HG02981 (cell line): ENCODE results near the gene SLC48A1.

ENCODE experiments used
- ATAC-seq: cut with Tn5 transposase; IDR thresholded peaks from one replicate; pipeline ENCODE4 v1.9.1; 2021; ENCODE audit warnings: mild to moderate bottlenecking, moderate library complexity; ENCODE audit not compliant: unreplicated experiment

Gene SLC48A1

GRCh38 chr12:47757364-47757839 lies 15.6 kb upstream of the SLC48A1 start:
- no peak for ATAC-seq

GRCh38 chr12:47757840-47758583 lies 15.0 kb upstream of the SLC48A1 start:
- no peak for ATAC-seq

- ATAC-seq, result no peak
Measured at GRCh38 chr12:47758584-47758833, 14.5 kb upstream of the SLC48A1 start.

GRCh38 chr12:47758834-47759690 lies 14.0 kb upstream of the SLC48A1 start, which contains the start of gene RAPGEF3:
Gene RAPGEF3 (minus strand): TSS chr12:47758880. CDS start chr12:47758556, 324 bp downstream.
- ATAC-seq, result peak; percentile 54

GRCh38 chr12:47762850-47763465 lies 10.1 kb upstream of the SLC48A1 start:
- no peak for ATAC-seq

GRCh38 chr12:47763481-47764346 lies 9.3 kb upstream of the SLC48A1 start:
- no peak for ATAC-seq

- no peak for ATAC-seq
Measured at GRCh38 chr12:47766502-47767215, 6.4 kb upstream of the SLC48A1 start.

GRCh38 chr12:47767216-47767724 lies 5.8 kb upstream of the SLC48A1 start:
- ATAC-seq, result peak; percentile 54

- no peak for ATAC-seq
Measured at GRCh38 chr12:47768323-47768811, 4.7 kb upstream of the SLC48A1 start.

- no peak for ATAC-seq
Measured at GRCh38 chr12:47769234-47770085, 3.6 kb upstream of the SLC48A1 start.

- ATAC-seq, result no peak
Measured at GRCh38 chr12:47770086-47770726, 2.8 kb upstream of the SLC48A1 start.

DNA sequence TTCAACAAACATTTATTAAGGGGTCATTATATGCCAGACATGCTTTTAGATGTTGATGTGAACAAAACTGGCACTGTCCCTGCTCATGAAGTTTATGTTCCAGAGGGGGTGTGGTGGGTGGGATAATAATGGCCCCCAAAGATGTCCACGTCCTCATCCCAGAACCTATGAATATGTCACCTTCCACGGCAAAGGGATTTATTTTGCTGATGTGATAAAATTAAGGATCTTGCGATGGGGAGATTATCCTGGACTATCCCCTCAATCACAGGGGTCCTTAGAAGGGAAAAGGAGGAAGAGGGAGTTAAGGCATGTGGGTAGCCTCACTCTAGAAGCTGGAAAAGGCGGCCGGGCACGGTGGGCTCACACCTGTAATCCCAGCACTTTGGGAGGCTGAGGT lies 1.7 kb upstream of the SLC48A1 start:
- ATAC-seq, result no peak

DNA sequence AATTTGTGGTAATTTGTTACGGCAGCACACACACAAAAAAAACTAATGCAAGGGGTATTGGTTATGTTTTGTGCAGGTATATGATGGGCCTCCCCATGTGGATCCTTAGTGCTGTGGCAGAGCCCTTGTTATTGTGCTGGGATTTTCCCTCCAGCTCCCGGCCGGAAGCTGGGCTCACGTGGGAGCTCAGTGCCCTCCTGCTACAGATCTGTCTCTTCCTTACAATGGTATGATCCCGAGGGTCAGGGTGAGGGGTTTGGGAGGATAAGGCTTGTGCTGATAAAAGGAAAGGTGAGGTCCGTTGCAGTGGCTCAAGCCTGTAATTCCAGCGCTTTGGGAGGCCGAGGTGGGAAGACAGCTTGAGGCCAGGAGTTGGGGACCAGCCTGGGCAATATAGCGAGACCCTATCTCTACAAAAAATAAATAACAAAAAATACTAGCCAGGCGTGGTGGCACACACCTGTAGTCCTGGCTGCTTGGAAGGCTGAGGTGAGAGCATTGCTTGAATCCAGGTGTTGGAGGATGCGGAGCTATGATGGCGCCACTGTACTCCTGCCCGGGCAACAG lies 861 bp upstream of the SLC48A1 start:
- no peak for ATAC-seq

DNA sequence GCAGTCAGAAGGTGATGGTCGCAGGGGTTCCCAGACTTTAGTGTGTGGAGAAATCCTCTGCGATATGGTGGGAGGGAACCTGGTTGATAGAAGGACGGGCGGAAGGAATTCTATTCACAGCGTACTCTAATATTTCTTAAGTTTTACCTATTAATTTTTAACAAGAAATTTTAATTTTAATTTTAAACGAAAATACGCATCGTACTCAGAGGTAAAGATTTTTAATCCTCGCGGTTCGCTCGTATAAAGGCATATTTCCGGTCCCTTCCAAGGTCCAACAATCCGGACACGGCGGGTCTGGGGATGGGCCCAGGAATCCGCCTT lies 338 bp upstream of the SLC48A1 start:
- no peak for ATAC-seq

- no peak for ATAC-seq
Measured at GRCh38 chr12:47773858-47774580, 981 bp downstream of the SLC48A1 start.

DNA sequence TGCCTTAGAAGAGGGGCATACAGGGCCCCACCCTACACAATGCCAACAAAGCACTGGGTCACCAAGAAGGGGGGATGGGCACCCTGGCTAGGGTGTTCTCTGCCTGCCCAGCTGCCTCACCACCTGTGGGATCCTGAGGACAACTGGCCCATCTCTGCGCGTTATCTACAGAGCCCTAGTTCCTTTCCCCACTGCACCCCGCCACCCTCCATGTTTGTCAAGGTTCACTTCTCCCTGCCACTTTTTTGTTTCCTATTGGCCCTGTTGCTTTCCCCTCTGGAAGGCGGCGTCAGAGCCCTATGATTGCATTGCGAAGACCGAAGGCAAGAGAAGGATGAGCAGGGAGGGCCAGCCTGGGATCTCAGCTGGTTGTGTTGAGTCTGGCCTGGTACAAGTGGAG lies 1.6 kb downstream of the SLC48A1 start:
- no peak for ATAC-seq

DNA sequence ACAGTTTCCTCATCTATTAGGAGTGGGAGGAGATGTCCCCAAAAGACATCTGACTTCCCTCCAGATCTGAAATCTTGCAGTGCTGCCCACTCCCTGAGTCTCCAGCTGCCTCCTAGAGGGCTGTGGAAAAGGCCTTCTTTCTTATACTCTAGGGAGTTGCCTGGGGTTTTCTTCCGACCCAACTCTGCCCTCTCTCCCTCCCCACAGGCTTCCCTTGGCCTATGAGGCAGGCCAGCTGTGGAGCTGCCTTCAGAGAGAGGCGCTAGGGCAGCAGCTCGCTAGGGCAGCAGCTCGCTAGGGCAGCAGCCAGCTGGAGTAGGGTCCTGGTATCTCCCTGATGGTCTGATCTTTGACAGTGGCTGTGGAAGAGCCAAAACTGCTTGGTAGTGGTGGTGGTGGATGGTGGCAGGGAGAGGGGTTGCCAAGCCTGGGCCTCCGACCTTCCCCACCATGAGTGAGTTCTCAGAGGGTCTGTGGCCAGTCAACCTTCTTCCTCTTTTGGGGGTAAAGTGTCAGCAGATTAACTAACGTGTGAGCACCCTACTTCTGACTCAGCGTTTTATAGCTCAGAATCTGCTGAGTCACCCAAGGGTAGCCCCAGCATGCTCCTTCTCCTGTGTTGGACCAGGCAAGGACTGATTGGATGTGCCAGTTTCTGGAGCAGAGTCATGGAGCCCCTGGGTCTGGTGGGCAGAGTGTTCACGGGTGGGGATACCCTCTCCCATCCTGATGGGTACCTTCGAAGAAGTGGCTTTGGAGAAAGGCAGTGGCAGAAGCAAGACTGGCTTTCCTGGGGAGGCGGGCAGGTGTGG lies 2.3 kb downstream of the SLC48A1 start:
- ATAC-seq, result no peak
